Bronchial epithelial cell (primary cell): Measurements from ENCODE around the gene DPF3. TPM values are rescaled to one million over a fixed set of nuclear protein-coding genes. Genes with fewer than 3 reads are reported as not detected.

Experiments
- DNase-seq: peaks from one replicate; pipeline ENCODE4 v3.0.0-alpha.2; 2010; ENCODE audit warnings: low read depth
- FAIRE-seq: peaks from 2 replicates; lab custom pipeline; 2011; peaks lifted over from hg19 to GRCh38; lab: Jason Lieb, UNC
- H3K27me3 ChIP-seq: 2 replicates; pipeline ENCODE4 v1.5.1; 2011; ENCODE audit warnings: low read length; ENCODE audit not compliant: control insufficient read depth, insufficient read depth
- H3K36me3 ChIP-seq: 2 replicates; pipeline ENCODE4 v1.5.1; 2011; ENCODE audit warnings: low read length; ENCODE audit not compliant: control insufficient read depth, insufficient read depth
- H3K4me3 ChIP-seq: 2 replicates; pipeline ENCODE4 v1.5.1; 2011; ENCODE audit warnings: mild to moderate bottlenecking, low read depth, low read length, control low read depth
- CTCF ChIP-seq: IDR thresholded peaks from 2 replicates; pipeline ENCODE4 v1.5.1; 2011; ENCODE audit warnings: mild to moderate bottlenecking, moderate library complexity, low read length, control low read depth, inconsistent platforms; ENCODE audit not compliant: insufficient read depth, severe bottlenecking
- total RNA-seq: library from RNA; depleted of rRNA; stranded (reverse); fragments of >200 nt; gene quantifications from 2 replicates; pipeline ENCODE4 v1.2.1, GENCODE V29; 2014

Gene DPF3
- total RNA-seq, 1 donor from 2014 or later = not detected

GRCh38 chr14:72576258-72576657 lies 317.6 kb downstream of the DPF3 start:
- FAIRE-seq (no peak), DNase-seq (peak; percentile 43)
- Histone ChIP-seq H3K27me3 (peaks cover 2% of the 10 kb centered on the region), H3K4me3 (no peak overlapping the region), H3K36me3 (no peaks in the 10 kb centered on the region)
- no peak for TF ChIP-seq CTCF

- peaks cover 2% of the 10 kb centered on the region for H3K27me3 ChIP-seq
- no peak for TF ChIP-seq CTCF
- FAIRE-seq = no peak
- DNase-seq = no peak
- H3K4me3 ChIP-seq = no peak overlapping the region
- no peaks in the 10 kb centered on the region for H3K36me3 ChIP-seq
These were observed 319.2 kb downstream of the DPF3 start for GRCh38 chr14:72574715-72575114.

GRCh38 chr14:72573725-72574417 lies 320.0 kb downstream of the DPF3 start:
- peaks cover 2% of the 10 kb centered on the region for H3K27me3 ChIP-seq
- FAIRE-seq = no peak
- no peaks in the 10 kb centered on the region for H3K36me3 ChIP-seq
- no peak overlapping the region for H3K4me3 ChIP-seq
- DNase-seq = no peak
- no peak for TF ChIP-seq CTCF

Other genes starting within 250 kb of the DPF3 start
- 8.7 and 14.0 TPM in 2 replicates for gene DCAF4, start 32.4 kb upstream of the DPF3 start, total RNA-seq
- 11.3 and 13.6 TPM in 2 replicates for gene ZFYVE1, start 133.0 kb upstream of the DPF3 start, total RNA-seq
- 20.5 and 31.2 TPM in 2 replicates for gene RBM25, start 164.4 kb upstream of the DPF3 start, total RNA-seq
- gene PSEN1, start 242.4 kb upstream of the DPF3 start, total RNA-seq = 78.5 and 86.1 TPM in 2 replicates